HTR-8/SVneo (cell line): Measurements from ENCODE around the gene ZNG1A.
"Not testable (repeated sequence)": the region's sequence is repeated elsewhere in the genome, so short reads cannot be mapped to it uniquely, and the experiment has no call there.

ENCODE experiments used
- DNase-seq: peaks from one replicate; pipeline ENCODE4 v3.0.0; 2011; ENCODE audit warnings: low spot score, mixed read lengths; ENCODE audit not compliant: insufficient read length
- FAIRE-seq: peaks from 2 replicates; lab custom pipeline; 2011; peaks lifted over from hg19 to GRCh38; lab: Jason Lieb, UNC

ZNG1A gene

GRCh38 chr9:105991-106390 lies 72.9 kb downstream of the ZNG1A start:
- DNase-seq = not testable (repeated sequence)

GRCh38 chr9:100430-100829 lies 78.4 kb downstream of the ZNG1A start:
- DNase-seq, FAIRE-seq: not testable (repeated sequence)

More at GRCh38 chr9:105991-106390, 72.9 kb downstream of the ZNG1A start:
- not testable (repeated sequence) for FAIRE-seq

- DNase-seq, FAIRE-seq: not testable (repeated sequence)
Observed at GRCh38 chr9:99867-100266, 79.0 kb downstream of the ZNG1A start.

GRCh38 chr9:98775-99174 lies 80.1 kb downstream of the ZNG1A start:
- FAIRE-seq, DNase-seq: not testable (repeated sequence)

GRCh38 chr9:94992-95391 lies 83.9 kb downstream of the ZNG1A start:
- not testable (repeated sequence) for FAIRE-seq, DNase-seq

GRCh38 chr9:94323-94722 lies 84.5 kb downstream of the ZNG1A start:
- not testable (repeated sequence) for DNase-seq, FAIRE-seq

- DNase-seq = not testable (repeated sequence)
Observed at GRCh38 chr9:93909-94308, 84.9 kb downstream of the ZNG1A start.

GRCh38 chr9:90851-91250 lies 88.0 kb downstream of the ZNG1A start:
- DNase-seq, FAIRE-seq: not testable (repeated sequence)

More at GRCh38 chr9:93909-94308, 84.9 kb downstream of the ZNG1A start:
- FAIRE-seq = not testable (repeated sequence)

GRCh38 chr9:88396-89037 lies 90.3 kb downstream of the ZNG1A start:
- FAIRE-seq, DNase-seq: not testable (repeated sequence)

GRCh38 chr9:87860-88259 lies 91.0 kb downstream of the ZNG1A start:
- FAIRE-seq, DNase-seq: not testable (repeated sequence)

GRCh38 chr9:87105-87504 lies 91.8 kb downstream of the ZNG1A start:
- not testable (repeated sequence) for FAIRE-seq, DNase-seq

GRCh38 chr9:86697-87096 lies 92.2 kb downstream of the ZNG1A start:
- DNase-seq, FAIRE-seq: not testable (repeated sequence)

GRCh38 chr9:82932-83689 lies 95.7 kb downstream of the ZNG1A start:
- not testable (repeated sequence) for FAIRE-seq, DNase-seq

GRCh38 chr9:78333-78732 lies 100.5 kb downstream of the ZNG1A start:
- not testable (repeated sequence) for DNase-seq

GRCh38 chr9:76389-76788 lies 102.5 kb downstream of the ZNG1A start:
- not testable (repeated sequence) for FAIRE-seq, DNase-seq

More at GRCh38 chr9:78333-78732, 100.5 kb downstream of the ZNG1A start:
- FAIRE-seq = not testable (repeated sequence)

- DNase-seq, FAIRE-seq: not testable (repeated sequence)
Observed at GRCh38 chr9:73900-74525, 104.8 kb downstream of the ZNG1A start.

- not testable (repeated sequence) for FAIRE-seq, DNase-seq
Observed at GRCh38 chr9:73076-73899, 105.6 kb downstream of the ZNG1A start.
